ENCODE measurements around the gene KLRF2. TPM values are rescaled to one million over a fixed set of nuclear protein-coding genes. Genes with fewer than 3 reads are reported as not detected.

The KLRF2 gene, protein sequence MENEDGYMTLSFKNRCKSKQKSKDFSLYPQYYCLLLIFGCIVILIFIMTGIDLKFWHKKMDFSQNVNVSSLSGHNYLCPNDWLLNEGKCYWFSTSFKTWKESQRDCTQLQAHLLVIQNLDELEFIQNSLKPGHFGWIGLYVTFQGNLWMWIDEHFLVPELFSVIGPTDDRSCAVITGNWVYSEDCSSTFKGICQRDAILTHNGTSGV
- not detected in 2 replicates for total RNA-seq

GRCh38 chr12:9881246-9881645 lies at the start of gene KLRF2:
KLRF2 (plus strand) TSS chr12:9881489; CDS start chr12:9881596, 107 bp downstream.

GRCh38 chr12:9869307-9870161 lies 11.8 kb upstream of the KLRF2 start, which contains the start of gene CLEC2B:
CLEC2B (minus strand) TSS chr12:9869354.

GRCh38 chr12:9932270-9932669 lies 51.0 kb downstream of the KLRF2 start, which contains the start of gene CLEC2A:
CLEC2A (minus strand) TSS chr12:9932370; CDS start chr12:9932329, 41 bp downstream.

Other genes starting within 250 kb of the KLRF2 start
- gene CLEC2D, start 211.8 kb upstream of the KLRF2 start, total RNA-seq = 2.3 and 4.1 TPM in 2 replicates
- not detected in 2 replicates for gene CLECL1, start 148.4 kb upstream of the KLRF2 start, total RNA-seq
- not detected in 2 replicates for gene CD69, start 120.6 kb upstream of the KLRF2 start, total RNA-seq
- gene KLRF1, start 54.0 kb upstream of the KLRF2 start, total RNA-seq = 0.15 TPM in 1 of 2 replicates, not detected in the other
- 14.2 and 19.3 TPM in 2 replicates for gene CLEC2B, start 12.1 kb upstream of the KLRF2 start, total RNA-seq
- gene CLEC2A, start 50.9 kb downstream of the KLRF2 start, total RNA-seq = not detected in 2 replicates
- gene CLEC12A, start 89.9 kb downstream of the KLRF2 start, total RNA-seq = not detected in 2 replicates
- gene CLEC1B, start 117.6 kb downstream of the KLRF2 start, total RNA-seq = not detected in 2 replicates
- 0.17 TPM in 1 of 2 replicates, not detected in the other for gene CLEC12B, start 129.1 kb downstream of the KLRF2 start, total RNA-seq
- gene CLEC9A, start 149.2 kb downstream of the KLRF2 start, total RNA-seq = not detected in 2 replicates
- gene CLEC1A, start 217.5 kb downstream of the KLRF2 start, total RNA-seq = not detected in 2 replicates
- gene CLEC7A, start 248.7 kb downstream of the KLRF2 start, total RNA-seq = not detected in 2 replicates

All from smooth muscle cell of trachea (primary cell).